SK-N-SH (cell line): ENCODE results near the gene EDRF1. TPM values are rescaled to one million over a fixed set of nuclear protein-coding genes. Genes with fewer than 3 reads are reported as not detected.

ENCODE experiments used
- CTCF ChIA-PET: fragments of 300-600, 350-600 bp; formaldehyde crosslinking; extraction: SDS; loops from one replicate; lab custom pipeline; 2021; lab: Yijun Ruan, JAX
- POLR2A ChIA-PET: fragments of 350-600 bp; sonication (Branson Sonifier 250); formaldehyde crosslinking; extraction: SDS; loops from one replicate; lab custom pipeline; 2020; ENCODE audit warnings: antibody characterized with exemption, inconsistent platforms; lab: Yijun Ruan, JAX
- DNase-seq: peaks from one replicate; pipeline ENCODE4 v3.0.0; 2012
- H2AFZ ChIP-seq: fragments of 200-600 bp; sonication (generic); 2 replicates; pipeline ENCODE4 v1.8.1; 2016; ENCODE audit warnings: antibody characterized with exemption, mild to moderate bottlenecking, low read depth
- H3F3A ChIP-seq: fragments of 200-600 bp; sonication (generic); replicated peaks from 2 replicates; pipeline ENCODE3; 2016; ENCODE audit warnings: antibody characterized with exemption, mild to moderate bottlenecking; ENCODE audit not compliant: insufficient read depth
- H3K27ac ChIP-seq, 2 experiments: fragments of 200-500 bp in 1 of 2; fragments of 200-600 bp in 1 of 2; sonication (Bioruptor generic) in 1 of 2; sonication (generic), shearing (Covaris generic) in 1 of 2; 2 replicates each; pipeline versions ENCODE4 v1.5.1 to v1.6.1; 2014 to 2016; ENCODE audit warnings: low read depth in 2 of 2, inconsistent platforms in 1 of 2, low read length in 1 of 2, mild to moderate bottlenecking in 1 of 2, mixed read lengths in 1 of 2
- H3K27me3 ChIP-seq: fragments of 200-600 bp; sonication (generic), shearing (Covaris generic); 2 replicates; pipeline ENCODE4 v1.6.1; 2016; ENCODE audit warnings: mixed run types; ENCODE audit not compliant: insufficient read depth
- H3K36me3 ChIP-seq, 2 experiments: fragments of 200-500 bp in 1 of 2; fragments of 200-600 bp in 1 of 2; sonication (Bioruptor generic) in 1 of 2; sonication (generic) in 1 of 2; replicated peaks in 1 of 2; 2 replicates each; pipeline versions ENCODE3 to v1.5.1; 2014 to 2016; ENCODE audit warnings: low read length in 1 of 2, mild to moderate bottlenecking in 1 of 2; ENCODE audit not compliant: insufficient read depth in 2 of 2, control insufficient read depth in 1 of 2
- H3K4me1 ChIP-seq, 2 experiments: fragments of 200-500 bp in 1 of 2; fragments of 200-600 bp in 1 of 2; sonication (Bioruptor generic) in 1 of 2; sonication (generic), shearing (Covaris generic) in 1 of 2; 2 replicates each; pipeline versions ENCODE4 v1.5.1 to v1.6.1; 2014 to 2016; ENCODE audit warnings: low read depth in 1 of 2, low read length in 1 of 2, mixed run types in 1 of 2; ENCODE audit not compliant: insufficient read depth in 2 of 2, control insufficient read depth in 1 of 2
- H3K4me2 ChIP-seq: fragments of 200-600 bp; sonication (generic), shearing (Covaris generic); 2 replicates; pipeline ENCODE4 v1.6.1; 2017; ENCODE audit warnings: mixed run types
- H3K4me3 ChIP-seq, 2 experiments: fragments of 200-500 bp in 1 of 2; fragments of 200-600 bp in 1 of 2; sonication (Bioruptor generic) in 1 of 2; sonication (generic), shearing (Covaris generic) in 1 of 2; 2 replicates each; pipeline versions ENCODE4 v1.5.1 to v1.8.1; 2014 to 2016; ENCODE audit warnings: low read depth in 2 of 2, inconsistent platforms in 1 of 2, low read length in 1 of 2, mild to moderate bottlenecking in 1 of 2, mixed read lengths in 1 of 2, moderate library complexity in 1 of 2
- H3K79me2 ChIP-seq: fragments of 200-600 bp; sonication (generic); 2 replicates; pipeline ENCODE4 v1.8.1; 2017; ENCODE audit warnings: mild to moderate bottlenecking; ENCODE audit not compliant: insufficient read depth
- H3K9ac ChIP-seq: fragments of 200-600 bp; sonication (generic); 2 replicates; pipeline ENCODE4 v1.6.1; 2017; ENCODE audit warnings: mixed run types
- H3K9me2 ChIP-seq: fragments of 200-600 bp; sonication (generic); 2 replicates; pipeline ENCODE4 v1.6.1; 2017; ENCODE audit warnings: mixed run types
- H3K9me3 ChIP-seq: fragments of 200-600 bp; sonication (generic); 2 replicates; pipeline ENCODE4 v1.6.1; 2017; ENCODE audit warnings: mixed run types, mild to moderate bottlenecking, moderate library complexity
- H4K20me1 ChIP-seq: fragments of 200-600 bp; sonication (generic); 2 replicates; pipeline ENCODE4 v1.6.1; 2017; ENCODE audit warnings: mild to moderate bottlenecking, mixed run types; ENCODE audit not compliant: insufficient read depth
- CHD2 ChIP-seq: fragments of 150-350 bp; IDR thresholded peaks from 2 replicates; pipeline ENCODE4 v1.6.1; 2018; ENCODE audit warnings: low read length; ENCODE audit not compliant: partially characterized antibody
- CTCF ChIP-seq: fragments of 200-600 bp; sonication (generic); IDR thresholded peaks from 2 replicates; pipeline ENCODE4 v1.6.1; 2017; ENCODE audit warnings: antibody characterized with exemption, mild to moderate bottlenecking, moderate library complexity
- EP300 ChIP-seq, 2 experiments: IDR thresholded peaks; 2 replicates each; pipeline versions ENCODE4 v1.4.0 to v1.6.1; 2012; ENCODE audit warnings: borderline replicate concordance in 1 of 2, low read depth in 1 of 2, low read length in 1 of 2
- EZH2phosphoT487 ChIP-seq: fragments of 200-600 bp; sonication (generic); IDR thresholded peaks from 2 replicates; pipeline ENCODE4 v1.6.1; 2017; ENCODE audit warnings: low read depth, mixed run types, mild to moderate bottlenecking, antibody characterized with exemption, moderate library complexity, borderline replicate concordance
- FOSL2 ChIP-seq: IDR thresholded peaks from 2 replicates; pipeline ENCODE4 v1.4.0; 2012; ENCODE audit warnings: low read depth, mild to moderate bottlenecking, moderate library complexity, borderline replicate concordance
- FOXJ3 ChIP-seq: sonication (generic); formaldehyde crosslinking; IDR thresholded peaks from 2 replicates; pipeline ENCODE4 v1.5.1; 2020; ENCODE audit warnings: mild to moderate bottlenecking, missing genetic modification reagents
- FOXM1 ChIP-seq: IDR thresholded peaks from 2 replicates; pipeline ENCODE4 v1.4.0; 2012; ENCODE audit warnings: low read depth, mild to moderate bottlenecking
- GABPA ChIP-seq: IDR thresholded peaks from 2 replicates; pipeline ENCODE4 v1.4.0; 2012; ENCODE audit warnings: low read depth, mild to moderate bottlenecking
- MEF2A ChIP-seq: IDR thresholded peaks from 2 replicates; pipeline ENCODE4 v1.4.0; 2012; ENCODE audit warnings: low read depth, borderline replicate concordance
- NFIC ChIP-seq: IDR thresholded peaks from 2 replicates; pipeline ENCODE4 v1.4.0; 2012; ENCODE audit warnings: borderline replicate concordance
- PBX3 ChIP-seq: IDR thresholded peaks from 2 replicates; pipeline ENCODE4; 2012
- RAD21 ChIP-seq: IDR thresholded peaks from 2 replicates; pipeline ENCODE4 v1.6.1; 2012; ENCODE audit warnings: mild to moderate bottlenecking, low read length
- REST ChIP-seq: IDR thresholded peaks from 2 replicates; pipeline ENCODE4 v1.6.1; 2012; ENCODE audit warnings: mild to moderate bottlenecking, low read depth, low read length, moderate library complexity
- RFX5 ChIP-seq: IDR thresholded peaks from 2 replicates; pipeline ENCODE4 v1.6.1; 2012; ENCODE audit warnings: mild to moderate bottlenecking, improper control_type of control experiment, low read length
- RXRA ChIP-seq: IDR thresholded peaks from 2 replicates; pipeline ENCODE4 v1.4.0; 2012; ENCODE audit warnings: low read depth, mild to moderate bottlenecking, borderline replicate concordance
- SIN3A ChIP-seq: IDR thresholded peaks from 2 replicates; pipeline ENCODE4 v1.6.1; 2012; ENCODE audit warnings: low read depth, mild to moderate bottlenecking, low read length, moderate library complexity, borderline replicate concordance
- SMC3 ChIP-seq: IDR thresholded peaks from 2 replicates; pipeline ENCODE4 v1.6.1; 2012; ENCODE audit warnings: low read depth, low read length, improper control_type of control experiment
- TEAD4 ChIP-seq: IDR thresholded peaks from 2 replicates; pipeline ENCODE4 v1.4.0; 2012; ENCODE audit warnings: mild to moderate bottlenecking, borderline replicate concordance; ENCODE audit not compliant: insufficient read depth
- ZBTB33 ChIP-seq: IDR thresholded peaks from 2 replicates; pipeline ENCODE4 v1.4.0; 2012; ENCODE audit warnings: low read depth, borderline replicate concordance
- WGBS: methylation state at CpG from one replicate; pipeline ENCODE4 v1.1.6; 2017; ENCODE audit warnings: low lambda C conversion rate; 5-methylcytosine and 5-hydroxymethylcytosine counted together
- polyA plus RNA-seq, 3 experiments: library from polyadenylated mRNA; depleted of rRNA; stranded (reverse); fragments of >200 nt; gene quantifications; 2 replicates each; pipeline ENCODE4 v1.2.3, GENCODE V29; 2012

EDRF1 gene
- polyA plus RNA-seq, 1 of the 3 experiments (the other 2 are of a cell fraction), result 19.2 TPM

- Histone ChIP-seq H3K9ac (no peak overlapping the region), H3K9me2 (no peaks in the 10 kb centered on the region), H3K27ac (no peak overlapping the region), H3F3A (no peaks in the 10 kb centered on the region), H3K79me2 (no peaks in the 10 kb centered on the region), H3K4me3 (no peak overlapping the region), H3K36me3 (peaks cover 37 to 85% of the 10 kb centered on the region in 2 experiments), H4K20me1 (no peaks in the 10 kb centered on the region), H3K9me3 (no peaks in the 10 kb centered on the region), H3K27me3 (no peaks in the 10 kb centered on the region), H3K4me1 (no peaks in the 10 kb centered on the region; a peak in 1 of 4 replicates), H2AFZ (no peak overlapping the region), H3K4me2 (no peak overlapping the region)
- WGBS, result 100% methylated on average over 1 of the region's 1 CpG
- ChIA-PET POLR2A (no interaction called here), CTCF (interaction anchor here (1.3 kb wide), 1 partner anchor 9 kb away, joined by 4 read pairs; no protein-coding TSS in a partner anchor)
- DNase-seq, result no peak
- TF ChIP-seq FOXJ3 (CRISPR knock-in tag), result no peak
- no peak for TF ChIP-seq RXRA
- no peak for TF ChIP-seq FOSL2
- no peak for TF ChIP-seq SMC3
- TF ChIP-seq PBX3, result no peak
- no peak for TF ChIP-seq EP300 (IDR thresholded peaks at IDR 0.05; ENCODE audit: borderline replicate concordance in 1 of 2, low read depth in 1 of 2, low read length in 1 of 2)
- TF ChIP-seq MEF2A, result no peak
- no peak for TF ChIP-seq RAD21
- TF ChIP-seq GABPA, result no peak
- no peak for TF ChIP-seq CHD2
- TF ChIP-seq REST, result no peak
- no peak for TF ChIP-seq TEAD4
- no peak for TF ChIP-seq FOXM1
- no peak for TF ChIP-seq CTCF
- TF ChIP-seq RFX5, result no peak
- TF ChIP-seq EZH2phosphoT487, result no peak
- no peak for TF ChIP-seq SIN3A
- no peak for TF ChIP-seq ZBTB33
- TF ChIP-seq NFIC, result no peak
Measured at GRCh38 chr10:125808047-125808446, 88.5 kb downstream of the EDRF1 start.
